ENCODE results near the gene ANKK1.

GRCh38 chr11:113363996-113364641 lies 23.5 kb upstream of the ANKK1 start:
- TF ChIP-seq CTCF (IDR thresholded peaks at IDR 0.05): no peak
- no peak for TF ChIP-seq EP300 (IDR thresholded peaks at IDR 0.05)
- no peak for TF ChIP-seq POLR2AphosphoS5 (IDR thresholded peaks at IDR 0.05)
- no peak for TF ChIP-seq POLR2A (IDR thresholded peaks at IDR 0.05)

All from stomach (tissue), 4 donors.